ENCODE data around the gene NACA2.
"Not testable (repeated sequence)": the region's sequence is repeated elsewhere in the genome, so short reads cannot be mapped to it uniquely, and the experiment has no call there.

The NACA2 gene

GRCh38 chr17:61589990-61590389 is 1.0 kb downstream of the NACA2 start:
- no peaks in the 10 kb centered on the region for H3K27me3 ChIP-seq
- TF ChIP-seq CTCF (IDR thresholded peaks at IDR 0.05; ENCODE audit: low read depth, low read length) = no peak
- no peaks in the 10 kb centered on the region for H3K9me3 ChIP-seq
- H3K4me1 ChIP-seq = no peaks in the 10 kb centered on the region
- H3K36me3 ChIP-seq = no peaks in the 10 kb centered on the region
- no peak overlapping the region for H3K4me3 ChIP-seq (ENCODE audit: low read depth, low read length)
- no peak for DNase-seq

- Histone ChIP-seq H3K9me3 (no peaks in the 10 kb centered on the region), H3K36me3 (no peaks in the 10 kb centered on the region), H3K4me1 (no peaks in the 10 kb centered on the region), H3K27me3 (no peaks in the 10 kb centered on the region), H3K4me3 (ENCODE audit: low read depth, low read length) (no peak overlapping the region)
- no peak for TF ChIP-seq CTCF (IDR thresholded peaks at IDR 0.05; ENCODE audit: low read depth, low read length)
- DNase-seq = no peak
Measured at GRCh38 chr17:61587807-61588660, 3.0 kb downstream of the NACA2 start.

- no peak for DNase-seq
- no peak for TF ChIP-seq CTCF (IDR thresholded peaks at IDR 0.05; ENCODE audit: low read depth, low read length)
- H3K4me1 ChIP-seq = no peaks in the 10 kb centered on the region
- H3K27me3 ChIP-seq = no peaks in the 10 kb centered on the region
- no peaks in the 10 kb centered on the region for H3K9me3 ChIP-seq
- H3K36me3 ChIP-seq = no peaks in the 10 kb centered on the region
- H3K4me3 ChIP-seq (ENCODE audit: low read depth, low read length) = no peak overlapping the region
Measured at GRCh38 chr17:61587242-61587641, 3.8 kb downstream of the NACA2 start.

- not testable (repeated sequence) for H3K27me3 ChIP-seq; H3K36me3 ChIP-seq; H3K4me1 ChIP-seq; H3K4me3 ChIP-seq (ENCODE audit: low read depth, low read length); DNase-seq; H3K9me3 ChIP-seq
Measured at GRCh38 chr17:61586622-61587021, 4.4 kb downstream of the NACA2 start.

- no peaks in the 10 kb centered on the region for H3K27me3 ChIP-seq
- no peak for DNase-seq
- no peak for TF ChIP-seq CTCF (IDR thresholded peaks at IDR 0.05; ENCODE audit: low read depth, low read length)
- H3K4me1 ChIP-seq = peaks cover 4% of the 10 kb centered on the region; the same call in 1 of the 2 replicates
- H3K4me3 ChIP-seq (ENCODE audit: low read depth, low read length) = no peak overlapping the region
- no peaks in the 10 kb centered on the region for H3K36me3 ChIP-seq
- no peaks in the 10 kb centered on the region for H3K9me3 ChIP-seq
Measured at GRCh38 chr17:61586031-61586566, 4.9 kb downstream of the NACA2 start.

- no peaks in the 10 kb centered on the region for H3K36me3 ChIP-seq
- no peak for DNase-seq
- H3K27me3 ChIP-seq = no peaks in the 10 kb centered on the region
- H3K4me3 ChIP-seq (ENCODE audit: low read depth, low read length) = no peak overlapping the region
- no peaks in the 10 kb centered on the region for H3K9me3 ChIP-seq
- TF ChIP-seq CTCF (IDR thresholded peaks at IDR 0.05; ENCODE audit: low read depth, low read length) = no peak
- H3K4me1 ChIP-seq = peaks cover 5% of the 10 kb centered on the region; the same call in 1 of the 2 replicates
Measured at GRCh38 chr17:61584866-61585265, 6.2 kb downstream of the NACA2 start.

Data from BE2C (cell line).